GM21515 (cell line): ENCODE results near the gene CHD8.

Experiments
- ATAC-seq: cut with Tn5 transposase; IDR thresholded peaks from one replicate; pipeline ENCODE4 v1.9.1; 2021; ENCODE audit not compliant: unreplicated experiment

The CHD8 gene

DNA sequence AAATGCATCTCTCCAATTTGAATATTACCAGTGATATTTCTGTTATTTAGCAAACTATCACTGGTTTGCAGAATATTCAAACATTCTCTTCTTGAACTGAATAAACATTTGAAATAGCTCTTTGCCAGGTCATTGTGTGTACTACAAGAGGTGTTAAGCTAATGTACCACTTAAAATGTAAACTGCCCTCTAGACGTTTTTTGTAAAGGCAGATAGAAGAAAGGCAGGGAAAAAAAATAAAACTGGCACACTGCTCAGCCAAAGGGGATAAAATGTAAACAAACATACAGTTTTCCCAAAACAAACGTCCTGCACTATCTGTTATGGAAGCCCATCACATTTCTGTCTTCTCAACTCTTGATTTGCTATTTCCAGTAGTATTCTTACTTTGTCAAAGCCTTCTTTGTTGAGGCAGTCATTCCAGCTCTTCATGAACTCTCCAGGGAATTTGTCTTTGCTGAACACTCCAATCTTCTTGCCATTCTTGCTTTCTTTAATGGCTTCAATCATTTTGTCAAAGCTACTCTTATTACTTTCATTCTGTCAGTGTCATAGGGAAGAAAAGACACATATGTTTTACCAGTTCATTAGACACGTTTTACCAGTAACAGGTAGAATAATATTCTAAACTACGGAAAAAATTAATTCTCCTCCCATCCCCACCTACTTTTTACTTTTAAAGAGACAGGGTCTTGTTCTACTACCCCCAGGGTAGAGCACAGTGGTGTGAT lies 85.8 kb downstream of the CHD8 start:
- ATAC-seq = no peak

GRCh38 chr14:21367582-21368144 lies 88.3 kb downstream of the CHD8 start:
- no peak for ATAC-seq

GRCh38 chr14:21356511-21356910 lies 99.4 kb downstream of the CHD8 start:
- ATAC-seq = no peak

GRCh38 chr14:21352587-21352986 lies 103.3 kb downstream of the CHD8 start:
- ATAC-seq = no peak

- ATAC-seq = no peak
Measured at GRCh38 chr14:21350539-21350938, 105.4 kb downstream of the CHD8 start.

DNA sequence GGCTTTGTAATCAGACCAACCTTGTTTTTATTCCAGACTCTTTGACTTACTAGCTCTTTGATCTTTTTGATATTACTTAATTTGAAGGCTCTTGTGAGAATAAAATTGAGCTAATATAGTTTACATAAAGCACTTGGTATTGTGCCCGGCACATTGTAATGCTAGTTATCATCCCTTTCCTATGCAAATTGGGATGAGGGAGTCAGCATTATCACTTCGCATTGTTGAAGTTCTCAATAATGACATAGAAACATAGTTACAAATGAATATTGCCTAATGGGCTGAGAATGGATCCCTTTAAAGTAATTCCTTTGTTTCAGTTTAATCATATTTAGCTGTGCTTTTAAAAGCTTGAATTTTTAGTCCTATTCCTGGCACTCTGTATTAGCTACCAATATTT lies 108.7 kb downstream of the CHD8 start:
- no peak for ATAC-seq

GRCh38 chr14:21346532-21347135 lies 109.3 kb downstream of the CHD8 start:
- ATAC-seq = no peak

- no peak for ATAC-seq
Measured at GRCh38 chr14:21343035-21343794, 112.7 kb downstream of the CHD8 start.
